Keratinocyte (primary cell): Measurements from ENCODE around the gene SLC20A1. TPM values are rescaled to one million over a fixed set of nuclear protein-coding genes. Genes with fewer than 3 reads are reported as not detected.

Experiments used
- DNase-seq: peaks from one replicate; pipeline ENCODE4 v3.0.0-alpha.2; 2011; ENCODE audit warnings: low read depth, missing footprints, low spot score
- FAIRE-seq: peaks from 2 replicates; lab custom pipeline; 2011; peaks lifted over from hg19 to GRCh38; lab: Jason Lieb, UNC
- H2AFZ ChIP-seq: 2 replicates; pipeline ENCODE4 v1.6.0; 2012; ENCODE audit warnings: low read length, control low read depth, inconsistent platforms; ENCODE audit not compliant: control insufficient read depth
- H3K27ac ChIP-seq: 2 replicates; pipeline ENCODE4 v1.5.1; 2011; ENCODE audit warnings: low read length; ENCODE audit not compliant: control insufficient read depth, insufficient read depth
- H3K27me3 ChIP-seq: 3 replicates; pipeline ENCODE4 v1.6.0; 2011; ENCODE audit warnings: low read length; ENCODE audit not compliant: control insufficient read depth, insufficient read depth; ENCODE audit errors: extremely low read depth
- H3K36me3 ChIP-seq, 2 experiments: 2 replicates in 1 of 2; 3 replicates in 1 of 2; pipeline ENCODE4 v1.5.1; 2011; ENCODE audit warnings: low read length in 2 of 2, mild to moderate bottlenecking in 1 of 2; ENCODE audit not compliant: control insufficient read depth in 2 of 2, insufficient read depth in 2 of 2; ENCODE audit errors: extremely low read depth in 1 of 2
- H3K4me1 ChIP-seq: 3 replicates; pipeline ENCODE4 v1.5.1; 2011; ENCODE audit warnings: low read length; ENCODE audit not compliant: control insufficient read depth, insufficient read depth; ENCODE audit errors: extremely low read depth
- H3K4me2 ChIP-seq: 3 replicates; pipeline ENCODE4 v1.6.0; 2011; ENCODE audit warnings: low read depth, low read length; ENCODE audit not compliant: control insufficient read depth, insufficient read depth; ENCODE audit errors: extremely low read depth
- H3K4me3 ChIP-seq, 3 experiments: fragments of 200-600 bp in 1 of 3; sonication (generic) in 1 of 3; 2 replicates in 2 of 3; 3 replicates in 1 of 3; pipeline ENCODE4 v1.5.1; 2011 to 2016; ENCODE audit warnings: low read length in 3 of 3, mild to moderate bottlenecking in 3 of 3, control low read depth in 2 of 3, inconsistent platforms in 1 of 3, low read depth in 1 of 3, mixed read lengths in 1 of 3, mixed run types in 1 of 3, moderate library complexity in 1 of 3; ENCODE audit not compliant: control insufficient read depth in 2 of 3, insufficient read depth in 2 of 3; ENCODE audit errors: extremely low read depth in 1 of 3
- H3K79me2 ChIP-seq: 2 replicates; pipeline ENCODE4 v1.6.0; 2012; ENCODE audit warnings: low read length; ENCODE audit not compliant: control insufficient read depth, insufficient read depth
- H3K9ac ChIP-seq: 3 replicates; pipeline ENCODE4 v1.6.0; 2011; ENCODE audit warnings: low read length; ENCODE audit not compliant: control insufficient read depth, insufficient read depth; ENCODE audit errors: extremely low read depth
- H3K9me1 ChIP-seq: 3 replicates; pipeline ENCODE4 v1.6.0; 2011; ENCODE audit warnings: low read length; ENCODE audit not compliant: control insufficient read depth, insufficient read depth; ENCODE audit errors: extremely low read depth
- H3K9me3 ChIP-seq: 2 replicates; pipeline ENCODE4 v1.5.1; 2012; ENCODE audit warnings: low read depth, low read length; ENCODE audit not compliant: control insufficient read depth
- H4K20me1 ChIP-seq: 3 replicates; pipeline ENCODE4 v1.6.0; 2011; ENCODE audit warnings: low read length; ENCODE audit not compliant: control insufficient read depth, insufficient read depth; ENCODE audit errors: extremely low read depth
- CTCF ChIP-seq, 3 experiments: IDR thresholded peaks in 1 of 3; conservative IDR thresholded peaks in 1 of 3; optimal IDR thresholded peaks in 1 of 3; 2 replicates in 2 of 3; 3 replicates in 1 of 3; pipeline versions ENCODE3 to v1.5.1; 2011; ENCODE audit warnings: low read length in 3 of 3, mild to moderate bottlenecking in 3 of 3, moderate library complexity in 2 of 3, control low read depth in 1 of 3, inconsistent platforms in 1 of 3; ENCODE audit not compliant: insufficient read depth in 2 of 3; ENCODE audit errors: extremely low read depth in 1 of 3
- EZH2 ChIP-seq: IDR thresholded peaks from one replicate; pipeline ENCODE4 v1.6.1; 2012; ENCODE audit warnings: inconsistent platforms, mild to moderate bottlenecking, low read length, moderate library complexity
- dilution Hi-C: fragments of 300-500 bp; cut with MboI; formaldehyde crosslinking; loops from one replicate; pipeline ENCODE4 v1.7.0; 2020; ENCODE audit warnings: low sequenced_read_pairs; ENCODE audit not compliant: extremely low pct_ligation_motif_present
- polyA plus RNA-seq, 5 experiments: library from polyadenylated mRNA; depleted of rRNA in 3 of 5; stranded (reverse) in 3 of 5; stranded (forward) in 1 of 5; unstranded in 1 of 5; fragments of >200 nt; gene quantifications; 1 replicate in 1 of 5; 2 replicates in 3 of 5; 3 replicates in 1 of 5; pipeline versions ENCODE4 v1.2.1 to v1.2.3, GENCODE V29; 2011 to 2012; ENCODE audit warnings: missing spikeins in 2 of 5, low read depth in 1 of 5, low replicate concordance in 1 of 5

The SLC20A1 gene
- polyA plus RNA-seq, 1 donor (not counting 4 experiments of a cell fraction or from before 2014, with no cell fraction given) = 265 TPM

DNA sequence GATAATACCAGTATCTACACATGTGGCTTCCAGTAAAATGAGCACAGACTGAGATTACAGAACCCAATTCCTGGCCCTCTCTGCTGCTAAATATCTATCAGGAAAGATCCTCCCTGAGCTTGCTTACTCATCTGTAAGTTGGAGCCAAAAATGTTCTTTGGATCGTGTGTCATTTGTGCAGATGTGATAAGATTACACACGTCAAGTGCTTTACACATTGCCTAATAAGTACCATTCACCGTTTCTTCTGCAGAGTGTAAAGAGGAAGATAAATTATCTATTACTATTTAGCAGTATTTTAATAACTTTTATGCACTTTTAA, 23.2 kb upstream of the SLC20A1 start:
- Histone ChIP-seq H3K4me3 (peak overlapping the region in 2 of 3 experiments; percentile 15 to 50), H2AFZ (no peak overlapping the region)
- DNase-seq = no peak

DNA sequence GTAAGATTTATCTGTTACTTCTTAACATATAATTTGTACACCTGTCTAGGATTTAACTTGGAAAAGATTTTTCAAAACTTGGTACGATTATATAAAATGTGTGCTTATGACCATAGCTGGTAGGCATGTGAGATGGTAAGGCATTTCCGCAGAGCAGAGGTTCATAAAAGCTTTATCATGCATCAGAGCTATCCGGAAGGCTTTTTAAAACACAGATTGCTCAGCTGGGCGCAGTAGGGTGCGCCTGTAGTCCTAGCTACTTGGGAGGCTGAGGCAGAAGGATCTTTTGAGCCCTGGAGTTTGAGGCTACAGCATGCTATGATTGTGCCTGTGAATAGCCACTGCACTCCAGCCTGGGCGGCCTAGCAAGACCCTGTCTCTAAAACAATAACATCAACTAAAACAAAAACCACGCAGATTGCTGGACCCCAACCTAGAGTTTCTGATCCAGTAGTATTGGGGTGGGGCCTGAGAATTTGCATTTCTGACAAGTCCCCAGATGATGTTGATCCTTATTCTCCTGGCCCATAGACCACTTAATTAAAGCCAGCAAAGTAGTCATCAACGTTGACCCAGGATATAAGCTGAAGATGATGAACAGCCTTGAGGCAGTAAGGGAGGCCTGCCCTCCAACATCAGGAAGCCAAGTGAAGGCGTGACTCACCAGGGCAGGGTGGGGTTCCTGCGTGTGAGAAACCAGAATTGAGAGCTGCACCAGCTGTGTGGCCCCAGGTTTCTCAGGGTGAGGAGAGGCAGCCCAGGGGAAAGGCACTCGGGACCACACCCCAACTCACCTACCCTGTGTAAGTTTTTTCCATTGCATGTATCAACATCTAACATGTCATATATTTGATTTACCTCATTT, 21.6 kb upstream of the SLC20A1 start:
- peak overlapping the region; percentile 75 for H3K9ac ChIP-seq
- H3K4me1 ChIP-seq = peaks cover 73% of the 10 kb centered on the region
- peak; percentile 82 for FAIRE-seq
- H3K27ac ChIP-seq = peak overlapping the region; percentile 98
- H3K4me3 ChIP-seq = peak overlapping the region; percentile 21 to 59 (median 52)
- no peaks in the 10 kb centered on the region for H4K20me1 ChIP-seq
- dilution Hi-C loops = no loop called here
- no peak overlapping the region for H2AFZ ChIP-seq
- H3K9me3 ChIP-seq = no peaks in the 10 kb centered on the region
- no peaks in the 10 kb centered on the region for H3K36me3 ChIP-seq
- TF ChIP-seq CTCF (optimal IDR thresholded peaks at IDR 0.05 in 1 of 3, IDR thresholded peaks at IDR 0.05 in 1 of 3, conservative IDR thresholded peaks at IDR 0.05 in 1 of 3; ENCODE audit: extremely low read depth in 1 of 3, insufficient read depth in 2 of 3, low read length in 3 of 3) = no peak
- no peak for TF ChIP-seq EZH2
- no peaks in the 10 kb centered on the region for H3K79me2 ChIP-seq
- no peaks in the 10 kb centered on the region for H3K9me1 ChIP-seq
- DNase-seq = peak; percentile 90
- H3K4me2 ChIP-seq = peak overlapping the region; percentile 83
- H3K27me3 ChIP-seq = no peaks in the 10 kb centered on the region

More for the DNA sequence above, 23.2 kb upstream of the SLC20A1 start:
- Histone ChIP-seq H3K36me3 (no peaks in the 10 kb centered on the region), H3K4me1 (peaks cover 64% of the 10 kb centered on the region), H3K4me2 (peak overlapping the region; percentile 80), H3K9me3 (no peaks in the 10 kb centered on the region), H3K9me1 (no peaks in the 10 kb centered on the region), H3K79me2 (no peaks in the 10 kb centered on the region), H4K20me1 (no peaks in the 10 kb centered on the region), H3K27ac (peak overlapping the region; percentile 98), H3K27me3 (no peaks in the 10 kb centered on the region), H3K9ac (peak overlapping the region; percentile 73)
- peak; percentile 86 for FAIRE-seq
- no peak for TF ChIP-seq CTCF (optimal IDR thresholded peaks at IDR 0.05 in 1 of 3, IDR thresholded peaks at IDR 0.05 in 1 of 3, conservative IDR thresholded peaks at IDR 0.05 in 1 of 3; ENCODE audit: extremely low read depth in 1 of 3, insufficient read depth in 2 of 3, low read length in 3 of 3)
- TF ChIP-seq EZH2 = no peak
- dilution Hi-C loops = no loop called here
